ENCODE measurements around the gene GPC5.

Gene GPC5

DNA sequence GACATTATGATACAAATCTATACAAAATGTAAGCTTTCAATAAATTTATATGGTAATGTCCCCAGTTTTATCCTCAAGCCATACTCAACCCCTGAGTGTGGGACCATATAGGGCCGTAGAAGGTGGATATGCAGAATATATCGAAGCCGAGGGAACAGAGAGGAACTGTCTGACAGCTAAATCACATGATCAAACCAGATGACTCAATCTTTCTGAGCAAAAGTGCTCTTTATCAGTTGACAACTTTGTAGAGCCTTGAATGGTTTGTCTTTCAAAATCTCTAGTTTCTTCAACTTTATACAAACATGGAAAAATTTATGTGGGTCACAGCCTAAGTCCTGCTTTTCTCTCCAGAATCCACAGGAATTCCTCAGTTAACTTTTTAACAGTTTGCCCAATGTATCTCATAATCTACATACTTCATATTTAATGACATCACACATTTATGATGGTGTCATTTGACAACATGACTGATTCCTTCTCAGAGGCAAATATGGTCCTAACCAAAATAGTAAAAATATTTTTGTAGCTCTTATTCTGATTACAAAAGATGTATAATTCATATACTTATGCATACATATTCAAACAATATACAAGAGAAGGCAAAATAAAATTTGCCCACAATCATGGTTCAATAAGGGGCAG lies 1155.2 kb downstream of the GPC5 start:
- DNase-seq (ENCODE audit: low read depth): no peak

DNA sequence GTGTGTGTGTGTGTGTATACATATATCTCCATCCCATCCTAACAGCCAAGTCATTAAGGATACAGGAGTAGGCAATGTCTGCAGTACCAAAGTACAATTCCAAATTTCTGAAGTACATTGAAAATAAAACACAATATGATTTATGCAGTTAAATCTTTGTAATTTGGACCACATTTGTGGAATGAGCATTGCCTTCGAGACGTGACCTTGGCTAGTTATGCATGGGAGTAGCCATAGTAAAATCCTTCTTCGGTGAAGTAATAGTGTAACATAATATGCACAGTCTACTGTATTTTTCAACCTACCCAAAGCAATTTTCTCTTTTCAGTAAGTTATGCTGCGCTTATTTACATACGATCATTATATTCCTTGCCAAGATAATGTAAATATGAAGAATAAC lies 1162.5 kb downstream of the GPC5 start:
- no peak for DNase-seq (ENCODE audit: low read depth)

DNA sequence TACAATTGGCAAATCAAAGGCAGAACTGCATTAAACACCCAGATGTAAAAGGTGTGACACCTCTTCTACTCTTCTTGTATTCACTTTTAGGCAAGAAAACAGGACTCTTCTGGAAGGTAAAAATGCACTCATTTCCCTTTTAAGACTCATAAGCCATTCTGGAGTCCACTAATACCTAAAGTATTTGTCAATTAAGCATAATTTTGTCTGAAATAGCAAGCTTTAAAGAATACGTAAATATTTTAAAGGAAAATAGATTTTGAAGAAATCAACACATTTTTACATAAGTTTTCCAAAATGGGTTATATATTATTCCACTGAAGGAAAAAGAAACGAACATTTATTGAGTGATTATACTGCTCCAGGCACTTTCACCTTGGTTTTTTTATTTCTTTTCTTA lies 1166.5 kb downstream of the GPC5 start:
- DNase-seq (ENCODE audit: low read depth): no peak

DNA sequence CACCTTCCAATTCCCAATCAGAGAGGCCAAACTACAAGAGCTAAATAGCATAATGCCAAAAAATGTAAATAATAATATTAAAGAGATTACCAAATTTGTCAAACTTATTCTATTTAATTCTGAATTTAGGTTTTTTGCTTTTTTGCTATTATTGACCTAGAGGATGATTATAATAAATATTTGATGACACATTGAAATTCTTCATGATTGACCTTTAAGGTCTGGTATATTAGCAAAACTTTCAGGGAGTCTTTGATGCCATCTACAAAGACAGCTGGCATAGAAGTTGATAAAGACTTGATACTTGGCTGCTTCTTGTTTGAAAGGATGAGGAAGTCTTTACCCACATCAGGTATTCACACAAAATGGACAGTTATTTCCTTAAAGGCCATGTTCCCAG lies 1168.3 kb downstream of the GPC5 start:
- DNase-seq (ENCODE audit: low read depth): no peak

DNA sequence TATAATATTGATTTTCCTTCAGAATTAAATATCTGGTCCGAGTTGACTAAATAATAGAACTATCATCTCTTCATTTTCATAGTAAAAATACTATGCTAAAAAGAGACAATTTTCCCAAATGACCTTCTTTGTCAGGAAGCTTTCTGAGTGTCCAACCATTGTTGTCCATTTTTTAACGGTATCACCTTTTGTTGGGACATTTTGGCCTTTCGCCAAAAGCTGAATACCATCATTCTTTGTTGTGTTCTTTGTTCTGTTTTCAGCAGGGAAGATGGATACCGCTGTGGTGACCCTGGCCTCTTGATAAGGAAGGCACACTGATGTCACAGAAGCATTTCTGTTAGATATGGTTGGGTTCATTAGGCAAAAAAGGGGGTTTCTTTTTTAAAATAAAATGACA lies 1173.8 kb downstream of the GPC5 start:
- no peak for DNase-seq (ENCODE audit: low read depth)

DNA sequence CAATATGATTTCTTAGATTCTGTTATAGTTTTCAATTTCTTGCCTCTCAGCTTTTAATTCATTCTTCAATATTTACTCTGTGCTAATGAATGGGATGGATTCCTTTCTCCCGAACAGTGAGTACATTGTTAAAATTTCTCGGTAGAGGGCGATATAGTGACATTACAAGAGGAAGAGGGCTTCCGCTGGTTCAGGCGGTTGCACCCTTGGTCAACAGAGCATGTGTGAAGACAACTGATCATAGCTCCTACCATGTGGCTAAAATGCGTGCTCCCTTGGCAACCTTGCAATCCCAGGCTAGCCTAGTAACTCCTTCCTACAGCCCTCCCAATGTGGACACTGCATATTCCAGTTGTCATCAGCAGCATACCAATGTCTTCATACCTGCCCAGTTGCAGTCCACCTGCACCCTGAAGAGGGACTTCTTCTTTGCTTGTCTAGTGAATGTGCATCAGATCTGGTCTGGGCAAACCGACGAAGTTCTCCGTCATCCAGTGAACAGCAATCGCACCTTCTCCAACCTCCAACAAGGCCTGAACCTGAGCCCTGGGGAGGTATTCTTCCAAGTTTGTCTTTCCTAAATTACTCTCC lies 1175.1 kb downstream of the GPC5 start:
- no peak for DNase-seq (ENCODE audit: low read depth)

DNA sequence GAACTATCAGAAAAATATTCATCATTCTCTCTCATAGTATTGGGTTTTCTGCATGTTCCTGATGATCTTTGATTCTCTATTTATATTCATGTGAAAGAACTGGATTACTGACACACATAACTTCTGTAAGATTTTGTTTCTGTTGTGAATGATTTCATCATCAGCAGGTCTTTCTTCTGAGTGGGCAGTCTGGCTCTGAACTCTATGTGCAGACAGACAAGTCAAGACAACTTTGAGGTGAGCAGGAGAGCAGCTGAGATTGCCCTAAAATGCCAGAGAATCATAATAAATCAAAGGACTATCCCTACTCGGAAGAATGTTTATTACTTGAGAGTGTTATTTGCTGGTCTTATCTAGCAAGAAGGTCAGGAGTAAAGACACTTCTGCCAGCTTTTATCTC lies 1176.1 kb downstream of the GPC5 start:
- DNase-seq (ENCODE audit: low read depth): no peak

DNA sequence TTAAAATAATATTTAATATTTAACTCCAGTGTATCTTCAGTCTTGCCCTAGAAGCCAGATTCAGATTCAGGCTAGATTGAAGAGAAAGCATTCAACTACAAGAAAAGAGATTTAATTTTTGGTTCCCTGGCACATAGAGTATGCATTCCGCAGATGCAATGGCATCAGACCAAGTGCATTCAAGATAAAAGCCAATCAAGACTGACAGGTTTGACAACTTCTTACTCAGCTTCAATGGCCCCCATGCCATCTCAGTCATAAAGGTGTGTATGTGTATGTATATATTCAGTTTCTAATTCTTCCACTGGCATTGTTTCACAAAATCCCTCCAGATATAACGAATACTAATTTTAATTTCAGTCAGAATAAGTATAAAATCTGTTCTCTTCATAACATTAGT lies 1177.4 kb downstream of the GPC5 start:
- DNase-seq (ENCODE audit: low read depth): no peak

DNA sequence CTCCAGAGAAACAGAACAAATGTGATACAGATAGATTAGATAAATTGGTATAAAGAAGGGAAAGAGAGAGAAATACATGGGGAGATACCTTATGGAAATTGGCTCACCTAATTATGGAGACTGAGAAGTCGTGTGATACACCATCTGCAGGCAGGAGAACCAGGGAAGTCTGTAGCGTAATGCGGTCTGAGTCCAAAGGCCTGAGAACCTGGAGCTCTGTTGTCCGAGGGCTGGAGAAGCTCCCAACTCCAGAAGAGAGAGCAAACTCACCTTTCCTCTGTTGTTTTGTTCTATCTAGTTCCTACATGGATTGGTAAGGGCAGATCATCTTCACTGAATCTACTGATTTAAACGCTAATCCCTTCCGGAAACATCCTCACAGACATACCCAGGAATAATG lies 1179.9 kb downstream of the GPC5 start:
- DNase-seq (ENCODE audit: low read depth): no peak

DNA sequence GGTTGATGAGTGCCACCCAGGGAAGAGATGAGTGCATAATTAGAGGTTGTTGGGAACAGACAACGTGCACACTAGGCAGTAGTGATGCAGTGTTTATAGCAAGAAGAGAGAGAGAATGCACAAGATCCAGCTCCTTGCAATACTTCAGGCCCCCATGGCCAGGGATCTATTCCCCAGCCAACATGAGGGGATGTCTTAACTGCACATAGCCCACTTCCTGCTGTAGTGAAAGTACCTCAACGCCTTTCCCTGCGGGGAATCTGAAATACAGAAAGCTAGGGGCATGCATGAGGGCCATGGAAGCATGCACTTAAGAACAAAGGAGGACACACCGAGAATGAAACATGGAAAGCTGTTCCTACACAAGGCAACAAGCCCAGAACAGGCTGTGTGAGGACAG lies 1191.5 kb downstream of the GPC5 start:
- no peak for DNase-seq (ENCODE audit: low read depth)

DNA sequence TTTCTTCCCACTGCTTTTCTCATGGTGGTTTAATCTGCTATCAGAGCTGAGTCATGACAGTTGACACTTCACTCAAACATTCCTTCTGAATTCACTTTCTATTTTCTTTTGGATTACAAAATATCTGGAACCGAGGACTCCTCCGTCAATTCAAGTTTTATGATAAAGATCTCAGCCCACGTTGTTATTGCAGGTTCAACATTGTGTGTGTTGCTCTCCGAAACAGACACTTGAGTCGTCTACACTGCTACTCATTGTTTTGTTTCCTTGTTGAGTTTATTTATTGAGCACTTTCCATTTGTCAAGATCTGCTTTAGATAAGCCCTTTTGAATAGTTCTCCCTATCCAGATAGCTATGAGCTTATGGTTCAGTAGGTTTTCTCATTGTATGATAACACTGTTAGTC lies 1192.1 kb downstream of the GPC5 start:
- DNase-seq (ENCODE audit: low read depth): no peak

DNA sequence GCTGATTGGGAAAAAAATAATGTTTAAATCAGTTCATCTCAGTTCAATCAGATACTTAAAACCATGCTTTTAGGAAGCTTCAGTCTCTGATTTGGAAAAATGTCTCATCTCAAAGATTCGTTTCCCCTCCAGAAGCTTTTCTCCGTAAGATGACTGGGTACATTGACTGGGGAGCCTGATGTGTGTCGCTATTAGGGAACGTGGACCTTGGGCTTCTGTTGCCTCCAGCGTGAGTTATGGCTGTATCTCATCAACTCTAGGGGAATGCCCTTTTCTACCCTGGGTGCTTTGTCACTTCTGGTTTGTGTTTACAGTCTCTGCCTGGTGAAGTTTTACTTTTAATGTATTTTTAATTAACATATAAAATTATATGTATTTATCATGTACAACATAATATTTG lies 1192.7 kb downstream of the GPC5 start:
- DNase-seq (ENCODE audit: low read depth): no peak

DNA sequence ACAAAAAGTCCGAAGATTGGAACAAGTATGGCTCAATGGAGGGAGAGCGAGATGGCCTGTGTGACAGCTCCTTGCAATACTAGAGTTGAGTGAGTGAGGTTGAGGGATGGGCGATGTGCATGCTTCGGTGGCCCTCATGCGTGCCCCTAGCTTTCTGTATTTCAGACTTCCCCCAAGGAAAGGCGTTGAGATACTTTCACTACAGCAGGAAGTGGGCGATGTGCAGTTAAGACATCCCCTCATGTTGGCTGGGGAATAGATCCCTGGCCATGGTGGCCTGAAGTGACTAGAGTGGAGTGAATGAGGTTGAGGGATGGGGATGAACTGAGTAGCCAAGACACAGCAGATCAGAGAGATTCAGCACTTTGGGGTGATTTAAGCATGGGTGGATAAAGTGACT lies 1194.3 kb downstream of the GPC5 start:
- DNase-seq (ENCODE audit: low read depth): no peak

DNA sequence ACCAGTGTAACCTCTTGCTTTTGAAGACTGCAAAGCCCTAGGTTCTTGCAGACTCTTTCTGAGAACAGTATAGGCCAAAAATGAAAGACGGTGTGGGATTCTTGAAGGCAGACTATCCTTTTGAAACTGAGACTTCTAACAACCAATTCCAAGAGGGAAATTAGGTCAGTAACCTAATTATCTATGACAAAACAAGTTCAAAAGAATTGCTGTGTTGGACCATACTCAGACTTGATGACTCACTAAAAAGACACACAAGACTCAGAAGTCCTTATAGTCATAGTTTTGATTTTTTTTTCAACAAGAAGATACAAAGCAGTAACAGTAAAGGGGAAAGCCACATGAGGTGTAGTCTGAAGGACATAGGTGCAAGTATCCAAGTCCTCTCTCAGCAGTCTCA lies 1204.1 kb downstream of the GPC5 start:
- no peak for DNase-seq (ENCODE audit: low read depth)

DNA sequence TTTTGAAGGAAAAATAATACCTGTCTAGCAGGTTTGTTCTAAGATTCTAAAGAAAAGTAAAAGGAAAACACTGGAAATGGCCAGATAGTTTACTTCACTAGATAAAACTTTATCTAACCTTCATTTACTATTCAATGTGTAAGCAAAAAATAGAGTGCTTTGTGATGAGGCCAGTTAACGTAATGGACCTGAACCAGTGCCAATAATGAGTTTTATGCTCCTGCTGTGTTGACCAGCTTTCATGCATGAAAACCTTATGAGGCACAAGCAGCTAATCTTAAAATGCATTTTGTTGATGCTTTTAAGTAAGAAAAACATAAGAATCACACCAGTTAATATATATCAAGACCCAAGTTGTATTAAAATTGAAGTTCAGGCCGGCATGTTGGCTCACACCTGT lies 1211.0 kb downstream of the GPC5 start:
- no peak for DNase-seq (ENCODE audit: low read depth)

DNA sequence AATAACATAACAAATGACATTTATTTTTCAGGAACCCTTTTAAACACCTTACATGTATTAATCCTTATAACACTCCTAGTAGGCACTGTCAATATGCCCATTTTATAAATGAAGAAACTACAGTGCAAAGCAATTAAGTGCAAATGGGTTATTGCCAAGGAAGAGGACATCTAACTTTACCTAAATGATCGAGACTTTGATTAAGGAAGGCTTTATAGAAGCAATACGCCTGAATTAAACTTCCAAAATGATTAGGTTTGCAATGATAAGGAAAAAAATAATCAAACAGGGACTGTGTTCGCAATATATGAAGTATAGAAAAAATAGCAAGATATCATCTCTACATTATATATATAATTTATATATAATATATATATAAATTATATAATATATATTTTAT lies 1214.5 kb downstream of the GPC5 start:
- no peak for DNase-seq (ENCODE audit: low read depth)

DNA sequence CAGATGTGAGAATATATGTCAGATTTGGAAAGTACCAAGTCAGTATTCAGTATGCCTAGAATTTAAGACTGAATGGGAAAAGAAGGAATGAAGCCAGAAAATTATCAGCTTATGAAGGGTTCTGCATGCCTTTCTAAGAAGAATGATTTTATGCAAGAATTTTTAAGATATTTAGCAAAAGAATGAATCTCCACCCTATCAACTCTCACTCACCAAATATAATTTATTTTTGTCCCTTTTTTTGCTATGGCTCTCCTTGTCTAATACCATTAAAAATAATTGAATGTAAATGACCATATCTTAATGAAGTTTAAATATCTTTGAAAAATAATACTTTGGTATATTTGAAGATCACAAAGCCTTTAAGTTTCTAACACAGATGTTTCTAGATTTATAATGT lies 1215.5 kb downstream of the GPC5 start:
- no peak for DNase-seq (ENCODE audit: low read depth)

DNA sequence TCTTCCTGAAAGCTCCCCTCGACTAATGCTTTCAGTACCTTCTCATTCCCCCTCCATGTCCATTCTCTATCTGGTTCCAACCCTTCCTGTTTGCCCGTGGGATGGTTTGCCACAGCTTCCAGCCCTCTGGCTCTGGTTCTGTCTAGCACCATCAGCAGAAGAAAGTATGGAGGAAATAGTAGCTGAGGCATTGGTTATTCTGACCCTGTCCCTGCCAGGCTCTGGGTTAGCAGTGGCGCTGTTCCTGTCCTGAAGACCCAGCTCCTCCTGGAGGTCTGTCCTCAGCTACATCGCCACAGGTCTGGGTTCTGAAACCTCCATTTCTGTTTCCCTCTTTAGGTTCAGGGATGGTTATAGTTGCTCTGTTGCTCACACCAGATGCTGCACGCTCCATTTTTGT lies 1223.6 kb downstream of the GPC5 start:
- no peak for DNase-seq (ENCODE audit: low read depth)

DNA sequence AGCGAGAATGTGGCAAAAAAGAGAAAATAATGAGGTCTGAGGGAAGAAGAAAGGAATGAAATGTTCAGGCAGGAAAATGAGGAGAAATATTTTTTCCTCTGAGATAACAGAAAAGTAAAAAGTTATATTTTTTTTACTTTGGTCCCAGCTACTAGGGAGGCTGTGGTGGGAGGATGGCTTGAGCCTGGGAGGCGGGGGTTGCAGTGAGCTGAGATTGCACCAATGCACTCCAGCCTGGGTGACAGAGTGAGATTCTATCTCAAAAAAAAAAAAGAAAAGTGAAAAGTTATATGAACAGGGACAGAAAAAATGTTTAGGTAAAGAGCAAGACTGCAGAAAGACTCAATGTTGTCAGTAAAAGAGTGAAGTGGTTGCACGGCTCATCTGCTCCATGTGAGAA lies 1224.5 kb downstream of the GPC5 start:
- no peak for DNase-seq (ENCODE audit: low read depth)

DNA sequence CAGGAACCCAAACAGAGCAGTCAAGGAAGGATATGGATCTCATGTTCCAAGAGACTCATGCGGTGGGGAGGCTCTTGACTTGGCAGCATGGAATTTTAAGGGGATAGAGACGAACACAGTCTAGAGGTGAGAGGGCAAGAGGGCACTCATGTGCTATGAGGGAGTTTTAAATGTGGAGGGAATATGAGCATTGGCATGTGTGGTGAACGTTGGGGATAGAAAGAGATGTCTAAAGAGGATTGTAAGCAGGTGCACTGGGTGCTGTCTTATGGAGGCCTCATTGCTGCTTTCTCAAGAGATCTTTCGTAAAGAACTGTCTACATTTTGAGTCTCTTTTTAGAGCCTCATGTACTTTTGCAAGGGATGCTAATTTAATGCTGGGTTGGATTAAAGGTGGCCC lies 1227.9 kb downstream of the GPC5 start:
- DNase-seq (ENCODE audit: low read depth): no peak

DNA sequence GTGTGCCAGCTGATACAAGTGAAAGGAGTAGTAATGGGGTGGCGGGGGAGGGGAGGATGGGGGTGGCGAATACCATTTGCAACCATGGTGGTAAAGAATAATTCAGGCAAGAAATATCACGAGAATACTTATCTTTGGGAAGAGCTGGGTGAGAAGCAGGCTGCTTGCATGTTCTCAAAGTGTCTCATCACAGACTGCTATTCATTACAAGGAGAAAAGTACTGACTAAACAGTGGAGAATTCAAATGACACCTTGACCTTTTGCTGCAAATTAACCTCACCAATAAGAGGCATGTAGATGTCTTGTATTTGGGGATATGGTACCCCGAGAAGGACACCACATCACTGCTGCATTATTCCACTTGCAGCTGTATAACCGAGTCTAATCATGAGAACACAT lies 1242.5 kb downstream of the GPC5 start:
- DNase-seq (ENCODE audit: low read depth): no peak

DNA sequence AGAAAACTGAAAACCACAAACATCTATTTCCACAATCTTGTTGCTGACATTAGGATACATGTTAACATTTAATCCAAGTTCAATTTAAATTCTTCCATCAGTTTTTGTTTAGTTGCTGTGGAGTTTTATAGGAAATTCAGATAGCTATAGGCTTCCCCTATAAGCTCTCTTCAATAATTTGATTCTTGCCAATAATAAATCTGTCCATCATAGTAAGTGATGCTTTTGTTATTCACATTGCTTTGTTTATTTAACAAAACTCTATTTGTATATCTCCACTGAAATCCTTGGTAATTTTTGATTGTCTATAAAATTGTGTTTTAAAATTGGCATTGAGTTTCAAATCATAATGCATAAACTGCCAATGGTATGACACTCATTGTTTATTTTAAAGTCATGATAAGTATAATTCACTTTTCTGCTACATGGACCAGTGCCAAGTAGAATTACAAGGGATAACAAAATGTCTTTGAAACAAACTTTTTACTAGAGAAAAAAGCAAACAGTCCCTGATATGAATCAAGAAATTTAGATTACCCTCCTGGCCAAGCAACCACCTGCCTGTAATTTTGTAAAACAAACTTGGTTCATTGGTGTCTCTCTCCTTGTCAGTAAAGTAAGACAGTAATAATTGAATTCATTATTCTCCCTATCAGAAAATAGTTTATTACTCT lies 1250.9 kb downstream of the GPC5 start:
- DNase-seq (ENCODE audit: low read depth): no peak

DNA sequence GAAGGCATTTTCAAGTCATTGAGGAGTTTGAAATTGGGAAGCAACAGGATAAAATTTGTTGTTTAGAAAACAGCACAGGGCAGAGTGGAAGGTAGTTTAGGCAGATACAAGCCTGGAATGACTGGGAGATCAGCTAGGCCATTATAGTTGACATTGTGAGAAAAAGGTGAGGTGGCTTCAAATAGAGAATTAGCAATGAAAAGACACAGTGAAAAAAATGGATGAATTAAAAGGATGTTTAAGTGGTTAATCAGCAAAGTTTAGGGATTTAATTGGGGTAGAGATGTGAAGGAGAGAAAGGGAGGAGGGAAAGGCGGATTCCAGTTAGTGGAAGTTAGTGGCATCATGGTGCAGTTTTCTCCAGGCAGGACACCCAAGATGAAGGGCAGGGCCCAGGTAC lies 1257.7 kb downstream of the GPC5 start:
- DNase-seq (ENCODE audit: low read depth): no peak

DNA sequence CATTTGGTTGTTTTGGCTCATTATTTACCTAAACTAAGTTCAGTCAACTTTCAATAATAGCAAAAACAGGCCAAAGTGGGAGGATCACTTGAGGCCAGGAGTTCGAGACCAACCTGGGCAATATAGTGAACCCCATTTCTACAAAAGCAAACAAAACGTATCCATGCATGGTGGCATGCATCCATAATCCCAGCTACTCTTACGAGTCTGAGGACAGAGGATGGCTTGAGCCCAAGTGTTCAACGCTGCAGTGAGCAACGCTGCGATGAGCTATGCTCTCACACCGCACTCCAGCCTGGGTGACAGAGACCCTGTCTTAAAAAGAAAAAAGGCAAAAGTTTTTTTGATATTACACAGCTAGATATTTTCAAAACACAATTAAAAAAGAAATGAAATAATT lies 1258.2 kb downstream of the GPC5 start:
- DNase-seq (ENCODE audit: low read depth): no peak
